Naive thymus-derived CD8-positive, alpha-beta T cell (primary cell): ENCODE data around the gene DARS1. TPM values are rescaled to one million over a fixed set of nuclear protein-coding genes. Genes with fewer than 3 reads are reported as not detected.

ENCODE experiments used
- ATAC-seq, 2 donors: fragments of 150-1000 bp; cut with Tn5 transposase in 1 of 2; sonication (Bioruptor Pico), chemical (Tn5 transposase) in 1 of 2; 1 replicate in 1 of 2; 2 replicates in 1 of 2; pipeline ENCODE4 v1.10.0; 2021; ENCODE audit warnings: mild to moderate bottlenecking in 2 of 2, moderate library complexity in 2 of 2
- POLR2A ChIA-PET: fragments of 350-600 bp; sonication (Branson Sonifier 250); formaldehyde crosslinking; loops from one replicate; lab custom pipeline; 2021; ENCODE audit warnings: antibody characterized with exemption; lab: Charles Lee
- DNase-seq, 10 donors: peaks; one replicate each; pipeline versions ENCODE4 v3.0.0 to v3.0.0-alpha.2; 2020 to 2022
- H3K27ac Mint-ChIP-seq, 10 donors: one replicate each; pipeline ENCODE4 v1.8.0; 2020 to 2022; ENCODE audit warnings: mild to moderate bottlenecking in 10 of 10, mixed read lengths in 10 of 10, moderate library complexity in 4 of 10, inconsistent platforms in 1 of 10
- H3K27me3 Mint-ChIP-seq, 5 donors: one replicate each; pipeline ENCODE4 v1.8.0; 2021 to 2022; ENCODE audit warnings: mixed read lengths in 5 of 5
- H3K36me3 Mint-ChIP-seq, 3 donors: one replicate each; pipeline ENCODE4 v1.8.0; 2020 to 2022; ENCODE audit warnings: mixed read lengths in 3 of 3, mild to moderate bottlenecking in 2 of 3, inconsistent platforms in 1 of 3
- H3K4me1 Mint-ChIP-seq, 4 donors: one replicate each; pipeline ENCODE4 v1.8.0; 2021 to 2022; ENCODE audit warnings: mixed read lengths in 4 of 4
- H3K4me3 Mint-ChIP-seq, 10 donors: one replicate each; pipeline ENCODE4 v1.8.0; 2020 to 2022; ENCODE audit warnings: mild to moderate bottlenecking in 10 of 10, mixed read lengths in 10 of 10, moderate library complexity in 6 of 10, inconsistent platforms in 1 of 10
- H3K9me3 Mint-ChIP-seq, 9 donors: one replicate each; pipeline ENCODE4 v1.8.0; 2020 to 2022; ENCODE audit warnings: mixed read lengths in 9 of 9, mild to moderate bottlenecking in 3 of 9, inconsistent platforms in 1 of 9, moderate library complexity in 1 of 9
- polyA plus RNA-seq, 3 donors: library from polyadenylated mRNA; unstranded; fragments of 300-500 nt; fragmentation: Illumina TruSeq; gene quantifications; one replicate each; pipeline ENCODE4 v1.2.3, GENCODE V29; 2021
- total RNA-seq, 8 experiments: library from RNA in 2 of 8; stranded (reverse) in 2 of 8; gene quantifications; one replicate each; pipeline ENCODE4 v1.2.3 and lab custom pipeline; 2021 to 2026

Gene DARS1
- total and polyA plus RNA-seq, 5 experiments from 2014 or later = 58.5 to 135 (median 129) TPM

- no peaks in the 10 kb centered on the region for H3K36me3 Mint-ChIP-seq
- no peak for ATAC-seq
- H3K27ac Mint-ChIP-seq = peak overlapping the region in 1 of 10 donors; percentile 9
- no peaks in the 10 kb centered on the region for H3K9me3 Mint-ChIP-seq
- DNase-seq = no peak
- H3K4me3 Mint-ChIP-seq = no peak overlapping the region
- H3K27me3 Mint-ChIP-seq = no peaks in the 10 kb centered on the region
- POLR2A ChIA-PET = no interaction called here
- H3K4me1 Mint-ChIP-seq = peaks cover 10 to 55% (median 25%) of the 10 kb centered on the region in 4 donors
These were observed 27.8 kb upstream of the DARS1 start for GRCh38 chr2:136013136-136013685.

DNA sequence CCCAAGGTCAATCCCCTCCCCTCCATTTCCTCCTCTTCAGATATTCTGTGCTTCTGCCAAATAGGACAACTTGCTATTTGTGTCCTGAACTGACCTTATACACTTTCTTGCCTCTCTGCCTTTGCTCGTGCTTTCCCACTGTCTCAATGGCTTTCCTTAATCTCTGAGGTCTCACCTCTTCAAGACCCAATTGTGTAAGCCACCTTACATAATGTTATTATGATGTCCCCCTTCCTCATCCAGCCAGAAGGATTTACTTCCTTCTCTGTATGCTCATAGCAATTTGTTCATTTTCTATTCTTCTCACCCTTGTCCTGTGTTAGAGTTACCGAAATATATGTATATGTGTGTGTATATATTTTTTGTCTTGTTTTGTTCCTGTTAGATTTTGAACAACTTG is 26.9 kb upstream of the DARS1 start:
- no peak for ATAC-seq
- peaks cover 13 to 63% (median 30%) of the 10 kb centered on the region in 4 donors for H3K4me1 Mint-ChIP-seq
- no peaks in the 10 kb centered on the region for H3K27me3 Mint-ChIP-seq
- peak overlapping the region in 2 of 10 donors; percentile 9 to 70 for H3K27ac Mint-ChIP-seq
- no peak overlapping the region for H3K4me3 Mint-ChIP-seq
- H3K9me3 Mint-ChIP-seq = no peaks in the 10 kb centered on the region
- POLR2A ChIA-PET = no interaction called here
- no peaks in the 10 kb centered on the region for H3K36me3 Mint-ChIP-seq
- DNase-seq = no peak

DNA sequence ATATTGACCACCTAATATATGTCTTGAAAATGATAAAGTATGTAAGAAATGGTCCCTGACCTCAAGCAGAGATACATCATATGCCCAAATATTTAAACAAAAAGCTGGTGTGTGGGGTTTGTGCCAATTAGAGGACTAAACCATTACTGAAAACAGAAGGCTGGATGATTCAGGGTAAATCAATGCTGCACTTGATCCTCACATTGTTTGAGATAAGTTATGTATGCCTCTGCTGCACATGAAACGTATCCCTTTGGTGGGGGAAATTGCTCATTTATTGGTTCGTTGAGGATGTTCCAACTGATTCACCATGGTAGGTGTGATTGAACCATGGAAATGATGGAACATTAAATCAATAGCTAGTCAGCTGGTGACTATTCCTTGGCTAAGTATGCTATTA is 24.7 kb upstream of the DARS1 start:
- Mint-ChIP-seq H3K9me3 (no peaks in the 10 kb centered on the region), H3K4me1 (peaks cover 12 to 65% (median 29%) of the 10 kb centered on the region in 4 donors), H3K4me3 (no peak overlapping the region), H3K27ac (peak overlapping the region in 1 of 10 donors; percentile 7), H3K36me3 (no peaks in the 10 kb centered on the region), H3K27me3 (no peaks in the 10 kb centered on the region)
- DNase-seq (no peak), ATAC-seq (no peak)
- POLR2A ChIA-PET = no interaction called here

GRCh38 chr2:136008205-136008865 is 22.9 kb upstream of the DARS1 start:
- no peaks in the 10 kb centered on the region for H3K9me3 Mint-ChIP-seq
- H3K4me3 Mint-ChIP-seq = peak overlapping the region in 9 of 10 donors; percentile 41 to 74 (median 48)
- POLR2A ChIA-PET = interaction anchor here (0.7 to 1.3 kb wide), 2 partner anchors 22 to 110 kb away, joined by 3 to 5 read pairs; no protein-coding TSS in a partner anchor
- H3K36me3 Mint-ChIP-seq = peaks cover 0 to 3% (median 0%) of the 10 kb centered on the region in 3 donors
- peak overlapping the region; percentile 43 to 93 (median 87) for H3K27ac Mint-ChIP-seq
- H3K4me1 Mint-ChIP-seq = peaks cover 22 to 68% (median 35%) of the 10 kb centered on the region in 4 donors
- ATAC-seq (peak; percentile 90 to 98), DNase-seq (peak in 8 of 10 donors; percentile 22 to 72 (median 59))
- H3K27me3 Mint-ChIP-seq = no peaks in the 10 kb centered on the region

GRCh38 chr2:136006658-136007057 is 21.2 kb upstream of the DARS1 start:
- Mint-ChIP-seq H3K36me3 (peaks cover 0 to 3% (median 0%) of the 10 kb centered on the region in 3 donors), H3K9me3 (no peaks in the 10 kb centered on the region), H3K27me3 (no peaks in the 10 kb centered on the region), H3K27ac (peak overlapping the region in 2 of 10 donors; percentile 34 to 57), H3K4me3 (no peak overlapping the region), H3K4me1 (peaks cover 18 to 67% (median 27%) of the 10 kb centered on the region in 4 donors)
- no peak for ATAC-seq
- POLR2A ChIA-PET = no interaction called here
- no peak for DNase-seq

DNA sequence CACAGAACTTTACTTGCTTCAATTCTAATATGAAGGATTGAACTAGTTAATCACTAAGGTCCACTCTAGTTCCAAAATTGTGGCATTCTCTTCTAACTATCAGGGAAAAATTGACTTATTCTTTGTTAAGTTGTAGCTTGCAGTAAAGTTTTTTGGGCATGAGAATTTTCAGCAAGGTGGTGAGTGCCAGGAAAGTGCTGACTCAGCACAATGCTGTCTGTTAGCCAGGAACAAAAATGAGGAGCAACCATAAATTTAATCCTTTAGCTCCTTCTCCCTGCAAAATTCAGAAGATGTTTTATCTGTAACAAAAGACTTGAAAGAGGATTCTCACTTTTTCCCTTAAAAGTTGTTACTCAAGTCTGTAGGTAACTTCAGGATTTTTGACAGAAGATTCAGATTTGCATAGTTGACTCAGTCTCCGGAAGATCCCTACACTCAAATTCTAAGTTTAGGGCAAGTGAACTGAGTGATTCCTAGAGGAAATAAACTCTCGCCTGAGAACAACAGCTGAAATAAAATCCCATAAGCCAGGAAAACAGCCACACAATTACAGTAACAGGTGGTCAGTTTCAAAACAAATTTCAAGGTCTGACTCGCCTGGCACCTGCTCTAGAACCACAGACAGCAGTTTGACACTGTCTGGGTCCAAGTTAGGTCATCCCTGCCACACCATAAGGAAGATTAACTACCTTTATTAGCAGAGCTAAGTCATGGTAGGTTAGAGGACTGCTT is 20.2 kb upstream of the DARS1 start:
- H3K9me3 Mint-ChIP-seq = no peaks in the 10 kb centered on the region
- DNase-seq (no peak), ATAC-seq (no peak)
- peaks cover 24 to 77% (median 32%) of the 10 kb centered on the region in 4 donors for H3K4me1 Mint-ChIP-seq
- no peaks in the 10 kb centered on the region for H3K27me3 Mint-ChIP-seq
- H3K36me3 Mint-ChIP-seq = peaks cover 0 to 3% (median 0%) of the 10 kb centered on the region in 3 donors
- H3K4me3 Mint-ChIP-seq = no peak overlapping the region
- POLR2A ChIA-PET = interaction anchor here (1.0 kb wide), 1 partner anchor 9 kb away, joined by 3 read pairs; no protein-coding TSS in a partner anchor
- H3K27ac Mint-ChIP-seq = peak overlapping the region in 1 of 10 donors; percentile 70

- no peaks in the 10 kb centered on the region for H3K27me3 Mint-ChIP-seq
- DNase-seq (no peak), ATAC-seq (no peak)
- peaks cover 27 to 78% (median 36%) of the 10 kb centered on the region in 4 donors for H3K4me1 Mint-ChIP-seq
- no peaks in the 10 kb centered on the region for H3K9me3 Mint-ChIP-seq
- POLR2A ChIA-PET = interaction anchor here (0.7 to 1.0 kb wide), 2 partner anchors 8 to 12 kb away, joined by 3 to 5 read pairs; no protein-coding TSS in a partner anchor
- H3K36me3 Mint-ChIP-seq = peaks cover 0 to 3% (median 0%) of the 10 kb centered on the region in 3 donors
- H3K27ac Mint-ChIP-seq = peak overlapping the region in 3 of 10 donors; percentile 22 to 70 (median 28)
- no peak overlapping the region for H3K4me3 Mint-ChIP-seq
These were observed 19.5 kb upstream of the DARS1 start for GRCh38 chr2:136004965-136005364.

DNA sequence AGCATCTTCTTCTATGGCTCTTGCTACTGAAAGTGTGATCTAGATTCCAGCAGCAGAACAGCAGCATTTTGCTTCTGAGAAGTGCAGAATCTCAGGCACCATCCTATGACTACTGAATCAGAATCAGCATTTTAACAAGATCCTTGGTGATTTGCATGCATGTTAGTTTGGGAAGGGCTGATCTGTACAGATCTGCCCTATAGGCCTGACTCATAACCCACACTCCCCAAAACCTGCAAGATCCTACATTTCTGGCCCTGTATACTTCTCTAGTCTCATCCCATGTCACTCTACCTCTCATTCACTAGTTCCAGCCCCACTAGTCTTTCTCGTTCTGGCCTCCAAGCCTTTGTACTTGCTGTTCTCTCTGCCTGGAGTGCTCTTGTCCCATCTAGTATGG is 15.7 kb upstream of the DARS1 start:
- no peaks in the 10 kb centered on the region for H3K27me3 Mint-ChIP-seq
- H3K4me3 Mint-ChIP-seq = no peak overlapping the region
- POLR2A ChIA-PET = no interaction called here
- DNase-seq (no peak), ATAC-seq (no peak)
- H3K4me1 Mint-ChIP-seq = peaks cover 17 to 67% (median 29%) of the 10 kb centered on the region in 4 donors
- H3K9me3 Mint-ChIP-seq = no peaks in the 10 kb centered on the region
- H3K27ac Mint-ChIP-seq = peak overlapping the region in 3 of 10 donors; percentile 41 to 71 (median 60)
- H3K36me3 Mint-ChIP-seq = peaks cover 0 to 3% (median 0%) of the 10 kb centered on the region in 3 donors

DNA sequence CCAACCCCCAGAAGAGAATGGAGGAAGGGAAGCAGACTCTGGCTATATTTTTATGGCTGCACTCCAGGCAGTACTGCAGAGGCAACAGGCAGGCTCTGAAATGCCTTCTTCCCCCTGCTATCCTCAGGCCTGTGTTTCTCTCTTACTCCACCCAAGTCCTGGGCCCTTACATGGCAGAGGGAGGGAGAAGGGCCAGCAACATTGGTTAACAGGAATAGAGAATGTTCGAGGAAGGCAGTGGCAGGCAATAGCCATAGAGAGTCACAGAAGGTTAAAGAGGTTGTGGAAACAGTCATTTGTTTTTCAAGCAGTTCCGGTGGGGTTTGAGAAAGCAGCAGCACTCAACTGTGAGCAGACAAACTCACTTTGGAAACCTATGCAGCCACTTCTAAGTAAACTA is 15.1 kb upstream of the DARS1 start:
- Mint-ChIP-seq H3K9me3 (no peaks in the 10 kb centered on the region), H3K4me3 (peak overlapping the region in 2 of 10 donors; percentile 19 to 54), H3K4me1 (peaks cover 19 to 63% (median 28%) of the 10 kb centered on the region in 4 donors), H3K27ac (peak overlapping the region in 8 of 10 donors; percentile 39 to 91 (median 66)), H3K27me3 (no peaks in the 10 kb centered on the region), H3K36me3 (peaks cover 0 to 3% (median 0%) of the 10 kb centered on the region in 3 donors)
- ATAC-seq = no peak
- POLR2A ChIA-PET = no interaction called here
- DNase-seq = no peak

DNA sequence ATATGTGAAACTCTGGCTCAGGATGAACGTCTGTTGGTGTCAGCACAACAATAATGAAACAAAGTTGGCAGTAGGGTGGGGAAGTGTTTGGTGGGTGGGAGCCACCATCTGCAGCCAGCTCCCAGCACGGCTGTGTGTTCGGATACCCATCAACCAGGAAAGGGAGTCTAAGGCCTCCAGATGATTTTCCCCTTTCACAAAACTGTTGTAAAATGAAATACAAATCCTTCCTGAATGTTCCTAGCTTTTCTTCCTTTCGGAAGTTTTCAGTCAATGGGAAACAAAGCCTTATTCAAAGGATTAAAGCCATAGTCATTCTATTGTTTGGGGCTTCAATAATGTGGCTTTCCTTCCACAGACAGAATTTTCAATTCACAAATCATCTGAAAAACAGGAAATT is 14.5 kb upstream of the DARS1 start:
- ATAC-seq (no peak), DNase-seq (no peak)
- Mint-ChIP-seq H3K27ac (peak overlapping the region in 4 of 10 donors; percentile 4 to 65 (median 28)), H3K27me3 (no peaks in the 10 kb centered on the region), H3K36me3 (peaks cover 0 to 3% (median 0%) of the 10 kb centered on the region in 3 donors), H3K4me1 (peaks cover 18 to 61% (median 27%) of the 10 kb centered on the region in 4 donors), H3K4me3 (no peak overlapping the region), H3K9me3 (no peaks in the 10 kb centered on the region)
- POLR2A ChIA-PET = no interaction called here

GRCh38 chr2:135998879-135999278 is 13.5 kb upstream of the DARS1 start:
- Mint-ChIP-seq H3K4me1 (peaks cover 14 to 55% (median 31%) of the 10 kb centered on the region in 4 donors), H3K4me3 (no peak overlapping the region), H3K27ac (peak overlapping the region in 1 of 10 donors; percentile 68), H3K27me3 (no peaks in the 10 kb centered on the region), H3K9me3 (no peaks in the 10 kb centered on the region), H3K36me3 (peaks cover 0 to under 1% (median 0%) of the 10 kb centered on the region in 3 donors)
- ATAC-seq = no peak
- no peak for DNase-seq
- POLR2A ChIA-PET = interaction anchor here (0.6 kb wide), 2 partner anchors 23 to 275 kb away, joined by 6 to 7 read pairs; no protein-coding TSS in a partner anchor

DNA sequence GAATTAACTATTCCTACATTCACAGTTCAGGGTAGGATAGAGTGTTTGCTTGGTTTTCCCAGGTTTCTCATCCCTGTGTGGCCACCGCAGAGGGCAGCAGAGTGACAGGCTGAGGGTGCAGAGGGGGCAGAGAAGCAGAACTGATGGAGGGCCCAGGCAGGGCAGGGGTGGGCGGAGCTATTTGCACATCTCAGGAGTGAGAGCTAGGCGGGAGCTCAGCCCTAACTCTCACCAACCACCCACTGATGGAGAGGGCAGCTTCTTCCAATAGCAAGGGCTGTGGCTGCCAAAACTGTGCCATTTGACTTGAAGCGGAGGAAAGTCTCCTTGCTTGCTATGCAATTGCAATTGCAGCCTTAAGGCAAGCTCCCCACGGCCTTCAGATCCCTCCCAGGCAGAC is 12.0 kb upstream of the DARS1 start:
- Mint-ChIP-seq H3K36me3 (no peaks in the 10 kb centered on the region), H3K4me1 (peaks cover 11 to 49% (median 28%) of the 10 kb centered on the region in 4 donors), H3K9me3 (no peaks in the 10 kb centered on the region), H3K27ac (peak overlapping the region in 6 of 10 donors; percentile 13 to 77 (median 58)), H3K27me3 (no peaks in the 10 kb centered on the region), H3K4me3 (peak overlapping the region in 1 of 10 donors; percentile 28)
- DNase-seq = peak in 5 of 10 donors; percentile 5 to 66 (median 13)
- POLR2A ChIA-PET = interaction anchor here (0.6 to 1.2 kb wide), 4 partner anchors 8 to 139 kb away, joined by 3 to 5 read pairs (median 3); partner anchors contain the start of gene DARS1
- peak; percentile 60 to 80 for ATAC-seq
